ENCODE data around the gene AIG1.
"Not testable (repeated sequence)": the region's sequence is repeated elsewhere in the genome, so short reads cannot be mapped to it uniquely, and the experiment has no call there.

Gene AIG1

GRCh38 chr6:143059663-143060353 lies 881 bp upstream of the AIG1 start:
- DNase-seq: no peak

DNA sequence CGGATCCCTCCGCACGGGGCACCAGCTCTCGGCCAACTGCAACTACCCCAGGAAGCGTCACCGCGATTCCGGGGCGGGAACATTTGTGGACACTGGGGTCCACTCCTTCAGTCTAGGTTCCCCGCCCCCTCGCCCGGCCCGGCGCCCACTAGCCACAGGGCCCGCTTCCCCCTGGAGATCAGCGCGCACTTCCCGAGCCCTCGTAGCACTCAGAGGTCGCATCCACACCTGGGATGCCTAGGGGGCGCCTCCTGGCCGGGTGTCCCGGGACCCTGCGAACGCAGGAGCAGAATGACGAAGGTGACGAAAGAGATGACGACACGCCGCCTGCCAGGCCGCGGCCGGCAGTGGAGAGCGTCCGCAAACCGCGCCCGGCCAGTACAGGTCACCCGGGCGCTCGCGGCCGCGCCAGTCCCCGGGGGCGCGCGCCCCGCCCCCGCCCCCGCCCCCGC lies 309 bp upstream of the AIG1 start:
- DNase-seq: peak; percentile 69

GRCh38 chr6:143061597-143062385 lies 1.1 kb downstream of the AIG1 start:
- no peak for DNase-seq

- DNase-seq: no peak
Observed at GRCh38 chr6:143062551-143062950, 1.9 kb downstream of the AIG1 start.

DNA sequence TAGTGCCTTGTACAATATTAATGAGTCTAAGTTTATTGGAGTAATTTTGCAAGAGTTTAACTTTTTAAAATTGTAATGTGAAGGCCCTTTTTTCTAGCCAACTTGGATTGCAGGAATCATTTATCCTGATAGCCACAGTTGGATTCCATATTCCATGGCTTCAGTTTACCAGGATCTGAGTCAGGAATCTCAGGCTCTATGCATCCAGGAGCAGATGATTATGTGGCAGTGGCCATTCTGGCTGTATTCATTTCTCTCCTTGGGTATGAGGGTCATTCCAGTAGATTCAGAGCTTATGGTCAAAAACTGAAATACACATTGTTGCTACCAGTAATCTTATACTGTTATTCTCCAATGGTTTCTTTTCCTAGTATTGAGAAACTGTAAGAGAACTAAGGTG lies 2.9 kb downstream of the AIG1 start:
- DNase-seq: no peak

GRCh38 chr6:143064271-143064670 lies 3.6 kb downstream of the AIG1 start:
- DNase-seq: no peak

GRCh38 chr6:143064951-143065683 lies 4.4 kb downstream of the AIG1 start:
- DNase-seq: no peak

DNA sequence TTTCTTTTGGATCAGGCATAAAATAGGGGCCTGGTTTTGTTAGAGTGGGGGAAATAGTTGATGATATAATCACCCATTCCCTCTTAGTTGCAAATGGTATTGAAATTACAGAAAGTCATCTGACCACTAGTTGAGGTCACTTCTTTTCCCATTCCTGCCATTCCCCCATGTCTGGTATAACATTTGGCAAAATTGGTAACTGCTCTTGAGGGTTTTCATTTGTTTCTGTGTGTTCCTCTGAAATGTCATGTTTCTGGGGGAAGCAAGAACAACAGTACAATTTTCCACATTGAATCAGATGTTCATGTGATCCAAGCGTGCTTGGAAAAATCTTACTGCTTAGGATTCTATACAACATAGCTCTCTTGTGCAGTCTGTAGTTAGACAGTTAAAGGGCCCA lies 7.3 kb downstream of the AIG1 start:
- DNase-seq: no peak

GRCh38 chr6:143074101-143074500 lies 13.4 kb downstream of the AIG1 start:
- DNase-seq: no peak

DNA sequence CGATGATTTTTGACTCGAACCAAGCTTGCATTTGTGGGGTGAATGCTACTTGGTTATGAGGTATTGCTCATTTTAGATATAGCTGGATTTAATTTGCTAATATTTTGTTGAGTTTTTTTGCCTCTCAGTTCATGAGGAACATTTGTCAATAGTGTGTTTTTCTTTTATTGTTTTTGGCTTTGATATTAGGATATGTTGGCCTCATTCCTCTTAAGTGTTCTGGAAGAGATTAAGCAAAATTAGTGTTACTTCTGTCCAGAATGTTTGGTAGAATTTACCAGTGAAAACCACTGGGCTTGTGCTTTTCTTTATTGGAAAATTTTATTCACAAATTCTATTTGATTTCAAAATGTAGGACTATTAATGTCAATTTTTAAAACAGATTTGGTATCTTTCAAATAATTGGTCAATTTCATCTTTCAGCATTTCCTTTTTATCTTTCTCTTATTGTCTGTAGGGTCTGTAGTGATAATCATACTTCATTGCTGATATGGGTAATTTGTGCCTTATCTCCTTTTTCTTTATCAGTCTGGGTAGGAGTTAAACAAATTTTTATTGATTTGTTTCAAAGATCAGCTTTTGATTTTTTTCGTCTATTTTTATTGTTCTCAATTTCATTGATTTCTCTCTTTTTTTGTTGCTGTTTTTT lies 14.1 kb downstream of the AIG1 start:
- DNase-seq: no peak

DNA sequence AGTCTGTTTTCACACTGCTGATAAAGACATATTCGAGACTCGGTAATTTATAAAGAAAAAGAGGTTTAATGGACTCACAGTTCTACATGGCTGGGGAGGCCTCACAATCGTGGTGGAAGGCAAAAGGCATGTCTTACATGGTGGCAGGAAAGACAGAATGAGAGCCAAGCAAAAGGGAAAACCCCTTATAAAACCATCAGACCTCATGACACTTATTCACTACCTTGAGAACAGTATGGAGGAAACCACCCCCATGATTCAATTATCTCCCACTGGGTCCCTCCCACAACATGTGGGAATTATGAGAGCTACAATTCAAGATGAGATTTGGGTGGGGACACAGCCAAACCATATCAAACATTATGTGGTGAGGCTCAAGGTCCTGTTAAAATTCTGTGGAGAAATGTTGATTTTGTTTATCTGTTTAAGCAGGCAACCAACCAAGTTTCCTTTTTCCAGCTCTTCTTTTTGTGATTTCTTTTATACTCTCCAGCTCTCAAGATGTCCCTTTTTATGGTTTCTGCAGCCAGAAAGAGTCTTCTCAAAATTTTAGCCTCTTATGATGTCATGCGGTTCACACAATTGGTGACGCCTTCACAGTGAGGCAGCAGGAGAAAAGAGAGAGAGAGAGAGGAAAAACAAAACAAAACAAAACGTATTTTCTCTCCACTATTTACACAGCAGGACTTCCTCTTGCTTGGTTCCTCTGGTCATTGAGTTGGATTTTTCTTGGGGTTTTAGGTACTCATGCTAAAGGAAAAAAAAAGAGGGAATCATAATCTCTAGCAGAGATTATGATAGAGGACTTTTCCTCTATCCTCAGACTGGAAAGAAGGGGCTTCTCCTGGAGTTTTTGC lies 18.0 kb downstream of the AIG1 start:
- no peak for DNase-seq

- no peak for DNase-seq
Observed at GRCh38 chr6:143079325-143079640, 18.6 kb downstream of the AIG1 start.

DNA sequence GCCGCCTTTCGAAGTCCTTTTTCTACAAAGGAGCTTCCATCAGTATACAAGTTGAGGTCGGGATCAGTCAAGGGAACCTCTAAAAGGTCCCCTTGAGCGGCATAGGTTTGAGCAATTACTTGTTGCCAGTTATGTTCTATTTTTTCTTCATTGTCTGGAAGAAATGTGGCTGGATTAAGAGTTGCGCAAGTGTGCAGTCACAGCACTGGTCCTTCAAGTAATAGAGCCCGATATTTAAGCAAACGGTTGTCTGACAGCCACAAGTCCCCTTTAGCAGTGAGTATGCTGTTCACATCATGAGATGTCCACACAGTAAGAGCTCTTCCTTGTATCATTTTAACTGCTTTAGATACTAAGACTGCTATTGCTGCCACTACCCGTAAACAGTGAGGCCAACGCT lies 21.6 kb downstream of the AIG1 start:
- not testable (repeated sequence) for DNase-seq

GRCh38 chr6:143084019-143084418 lies 23.3 kb downstream of the AIG1 start:
- DNase-seq: not testable (repeated sequence)

DNA sequence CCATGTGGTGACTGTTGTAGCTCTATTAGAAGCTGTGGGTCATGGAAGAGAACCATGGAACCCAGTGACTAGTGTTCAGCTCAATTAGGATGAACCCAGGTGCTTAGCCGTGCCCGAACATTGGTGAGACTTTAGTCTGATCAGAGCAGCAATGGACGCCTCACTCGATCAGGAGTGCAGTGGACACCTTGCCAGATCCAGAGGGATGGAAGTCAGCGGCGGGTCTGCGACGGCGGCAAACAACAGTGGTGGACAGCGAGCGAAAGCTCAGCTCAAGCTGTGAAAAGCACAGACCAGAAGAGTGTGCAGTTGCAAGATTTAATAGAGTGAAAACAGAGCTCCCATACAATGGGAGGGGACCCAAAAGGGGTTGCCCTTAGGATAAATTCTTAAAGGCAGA lies 26.6 kb downstream of the AIG1 start:
- not testable (repeated sequence) for DNase-seq

DNA sequence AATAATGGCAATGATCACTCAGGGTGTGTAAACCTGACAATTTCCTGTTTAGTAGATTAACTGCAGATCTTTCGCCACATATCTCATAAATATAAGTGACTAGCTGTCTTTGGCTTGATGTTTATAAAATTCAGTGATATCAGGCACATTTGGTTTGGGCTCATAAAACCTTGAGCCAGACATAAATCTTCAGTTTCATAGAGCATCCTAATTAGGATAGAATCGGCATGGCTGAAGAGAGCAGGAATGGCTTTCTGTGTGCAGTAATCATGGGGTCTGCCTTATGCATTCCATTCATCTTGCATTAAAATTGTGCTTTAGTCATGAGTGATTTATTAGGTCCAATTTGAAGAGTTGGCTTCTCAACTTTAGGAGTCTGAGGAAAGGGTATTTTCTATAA lies 27.2 kb downstream of the AIG1 start:
- DNase-seq: no peak

DNA sequence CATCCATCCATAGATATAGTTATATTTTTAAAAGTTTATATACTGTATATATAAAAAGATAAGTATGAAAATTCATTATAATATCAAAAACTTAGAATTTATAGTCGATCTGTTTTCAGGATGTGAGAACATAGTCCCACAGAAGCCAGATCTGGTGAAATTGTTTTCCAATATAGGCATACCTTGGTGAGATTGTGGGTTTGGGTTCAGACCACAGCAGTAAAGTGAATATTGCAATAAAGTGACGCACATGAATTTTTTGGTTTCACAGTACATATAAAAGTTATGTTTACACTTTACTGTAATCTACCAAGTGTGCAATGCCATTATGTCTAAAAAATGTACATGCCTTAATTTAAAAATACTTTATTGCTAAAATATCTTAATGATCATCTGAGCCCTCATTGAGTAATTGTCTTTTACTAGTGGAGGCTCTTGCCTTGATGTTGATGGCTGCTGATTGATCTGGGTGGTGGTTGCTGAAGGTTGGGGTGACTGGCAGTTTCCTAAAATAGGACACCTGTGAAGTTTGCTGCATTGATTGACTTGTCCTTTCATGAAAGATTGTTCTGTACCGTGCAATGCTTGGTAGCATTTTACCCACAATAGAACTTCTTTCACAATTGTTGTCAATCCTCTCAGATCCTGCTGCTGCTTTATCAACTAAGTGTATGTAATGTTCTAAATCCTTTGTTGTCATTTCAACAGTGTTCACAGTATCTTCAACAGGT lies 29.8 kb downstream of the AIG1 start:
- no peak for DNase-seq

DNA sequence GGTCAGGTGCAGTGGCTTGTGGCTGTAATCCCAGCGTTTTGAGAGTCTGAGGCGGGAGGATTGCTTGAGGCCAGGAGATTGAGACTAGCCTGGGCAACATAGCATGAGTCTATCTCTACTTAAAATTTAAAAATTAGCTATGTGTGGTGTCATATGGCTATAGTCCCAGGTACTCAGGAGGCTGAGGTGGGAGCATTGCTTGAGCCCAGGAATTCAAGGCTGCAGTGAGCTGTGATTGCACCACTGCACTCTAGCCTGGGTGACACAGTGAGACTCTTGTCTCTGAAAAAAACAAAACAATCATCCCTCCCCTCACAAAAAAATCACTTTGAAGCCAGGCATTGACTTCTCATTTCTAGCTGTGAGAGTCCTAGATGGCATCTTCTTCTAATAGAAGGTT lies 32.1 kb downstream of the AIG1 start:
- DNase-seq: no peak

GRCh38 chr6:143093290-143093689 lies 32.6 kb downstream of the AIG1 start:
- DNase-seq: no peak

DNA sequence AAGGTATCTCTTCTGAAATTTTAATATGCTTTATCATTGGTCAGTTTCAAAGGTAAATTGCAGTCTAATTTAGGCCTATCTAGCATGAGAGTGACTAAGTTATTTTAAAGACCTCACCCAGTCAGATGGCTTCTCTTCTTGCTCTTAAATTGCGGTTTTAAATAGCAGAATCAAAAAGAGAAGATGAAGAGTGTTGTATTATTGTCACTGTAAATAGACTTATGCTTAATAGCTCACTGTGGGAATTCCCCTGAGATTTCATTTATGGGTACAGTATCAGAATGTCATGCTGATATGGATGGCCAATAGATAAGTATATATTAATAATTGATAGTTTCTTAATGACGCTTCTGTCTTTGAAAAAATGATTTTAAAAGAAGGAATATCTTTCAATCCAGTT lies 35.7 kb downstream of the AIG1 start:
- no peak for DNase-seq

DNA sequence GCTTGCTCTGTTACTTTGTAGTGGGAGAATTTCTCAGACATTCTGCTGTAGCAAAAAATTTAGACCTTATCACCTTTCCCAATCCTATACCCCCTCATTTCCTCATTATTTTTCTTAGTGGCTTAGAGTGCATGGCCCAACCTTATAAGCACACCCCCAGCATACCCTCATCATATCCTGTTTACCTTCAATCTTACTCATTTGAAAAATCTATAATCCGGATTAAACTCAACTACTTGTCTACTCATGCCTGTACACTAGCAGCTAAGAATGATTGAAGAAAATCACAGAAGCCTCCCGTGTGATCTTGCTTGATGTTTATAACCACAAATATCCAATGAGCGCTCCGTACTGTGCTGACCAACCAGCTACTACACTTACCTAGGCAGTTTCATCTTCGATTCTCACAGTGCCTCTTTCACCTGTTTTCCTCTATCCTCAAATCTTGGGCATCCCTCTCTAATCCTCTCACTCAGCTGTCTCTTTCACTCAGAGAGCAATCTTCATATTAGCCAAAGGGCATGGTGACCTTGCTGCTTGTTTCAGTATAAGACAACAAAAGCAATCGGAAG lies 36.6 kb downstream of the AIG1 start:
- no peak for DNase-seq

Measured in activated CD4-positive, alpha-beta T cell treated with anti-CD3 and anti-CD28 coated beads, Interleukin-2, amount 50 U/mL, for 1 hour (primary cell).